HL-60/S4 treated with retinoic acid at 250 ng/mL for 4 days and 3 days (cell line): Measurements from ENCODE around the gene RYK.

ENCODE experiments used
- in situ Hi-C: fragments of 300-500 bp; cut with MboI; formaldehyde crosslinking; loops from 2 replicates; pipeline ENCODE4 v1.7.0; 2022; ENCODE audit warnings: low sequenced_read_pairs

The RYK gene

DNA sequence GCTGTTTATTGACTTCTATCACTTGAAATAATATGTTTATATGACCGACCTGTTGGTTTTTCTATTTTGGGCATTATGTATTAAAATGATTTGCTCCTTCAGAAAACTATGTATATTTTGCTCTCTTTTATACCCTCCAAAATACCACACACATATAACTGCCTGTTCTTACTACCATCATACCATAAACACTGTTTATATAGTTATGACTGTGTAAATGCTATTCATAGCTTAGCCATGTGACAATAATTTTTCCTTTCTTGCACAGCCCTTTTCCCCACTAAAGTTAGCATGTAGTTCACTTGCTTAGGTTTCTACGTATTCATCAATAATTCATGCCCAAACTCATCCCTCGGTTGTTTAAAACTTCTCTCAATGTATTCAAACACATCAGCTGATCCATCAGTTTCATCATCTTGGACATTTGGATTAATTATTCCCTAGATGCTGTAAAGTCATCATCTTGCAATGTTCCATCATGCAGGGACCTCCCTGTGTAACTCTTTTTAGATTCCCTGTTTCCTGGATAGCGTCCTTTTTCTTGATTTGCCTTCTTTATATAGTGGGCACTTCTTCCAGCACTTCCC is 8.2 kb upstream of the RYK start:
- in situ Hi-C loops, result no loop called here

DNA sequence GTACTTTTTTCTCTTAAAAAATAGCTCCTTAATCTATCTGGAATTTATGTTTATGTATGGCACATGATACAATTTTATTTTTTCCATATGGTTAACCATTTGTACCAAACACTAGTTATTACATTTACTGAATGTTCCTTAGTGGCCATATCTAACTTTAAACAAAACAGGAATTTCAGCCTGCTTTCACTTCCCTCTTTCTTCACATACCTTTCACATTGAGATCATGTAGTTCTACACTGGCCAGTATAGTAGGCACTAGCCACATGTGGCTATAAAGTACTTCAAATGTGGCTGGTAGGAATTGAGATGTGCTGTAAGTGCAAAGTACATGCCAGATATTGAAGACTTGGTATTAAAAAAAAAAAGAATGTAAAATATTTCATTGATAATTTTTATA is 4.7 kb upstream of the RYK start:
- in situ Hi-C loops, result no loop called here

DNA sequence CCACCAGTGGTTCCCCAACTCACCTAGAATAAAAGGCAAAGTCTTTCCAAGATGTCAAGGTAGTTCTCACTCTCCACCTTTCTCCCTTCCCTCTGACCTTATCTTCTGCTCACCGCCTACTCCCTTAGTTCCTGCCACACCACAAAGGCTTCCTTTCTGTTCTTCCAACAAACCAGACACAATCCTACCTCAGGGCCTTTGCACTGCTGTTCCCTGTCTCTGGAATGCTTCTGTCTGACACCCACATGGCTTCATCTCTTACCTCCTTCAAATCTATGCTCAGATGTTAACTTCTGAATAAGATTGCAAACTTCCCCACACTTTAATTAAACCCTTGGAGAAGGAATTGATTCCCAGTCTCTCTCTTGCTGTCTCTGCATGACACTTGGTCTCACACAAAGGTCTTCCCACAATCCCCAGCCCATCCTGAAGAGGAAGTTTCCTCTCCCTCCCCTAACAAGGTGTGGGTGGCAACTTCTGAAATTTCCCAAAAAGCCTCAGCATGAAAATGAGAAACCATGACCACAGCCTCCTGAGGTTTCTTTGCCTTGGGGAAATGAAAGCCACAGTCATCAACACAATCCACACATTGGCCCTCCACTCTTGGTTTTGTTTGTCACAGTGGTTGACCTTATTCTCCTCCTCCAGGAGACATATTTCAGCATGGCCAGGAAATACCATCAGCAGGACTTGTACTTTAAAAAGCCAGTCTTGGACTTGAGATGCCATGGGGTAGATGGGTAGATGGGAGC is 3.0 kb upstream of the RYK start:
- in situ Hi-C loops, result no loop called here

DNA sequence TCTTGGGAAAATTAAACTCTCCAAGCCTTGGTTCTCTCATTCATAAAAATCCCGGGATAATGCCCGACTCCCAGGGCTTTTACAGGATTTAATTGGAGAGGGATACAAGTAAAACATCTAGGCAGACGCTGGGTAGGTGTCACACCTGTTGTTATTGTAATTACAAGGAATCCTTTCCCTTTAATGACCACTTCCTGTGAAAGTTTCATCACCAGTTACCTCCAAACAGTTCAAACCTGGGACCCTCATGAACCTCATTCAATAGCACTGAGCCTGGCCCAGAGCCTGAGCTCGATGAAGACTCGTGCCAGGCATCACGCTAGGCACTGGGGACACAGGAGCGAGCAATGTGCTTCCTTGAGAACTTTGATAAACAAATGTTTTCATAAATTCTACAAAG is 2.1 kb upstream of the RYK start:
- in situ Hi-C loops, result no loop called here

DNA sequence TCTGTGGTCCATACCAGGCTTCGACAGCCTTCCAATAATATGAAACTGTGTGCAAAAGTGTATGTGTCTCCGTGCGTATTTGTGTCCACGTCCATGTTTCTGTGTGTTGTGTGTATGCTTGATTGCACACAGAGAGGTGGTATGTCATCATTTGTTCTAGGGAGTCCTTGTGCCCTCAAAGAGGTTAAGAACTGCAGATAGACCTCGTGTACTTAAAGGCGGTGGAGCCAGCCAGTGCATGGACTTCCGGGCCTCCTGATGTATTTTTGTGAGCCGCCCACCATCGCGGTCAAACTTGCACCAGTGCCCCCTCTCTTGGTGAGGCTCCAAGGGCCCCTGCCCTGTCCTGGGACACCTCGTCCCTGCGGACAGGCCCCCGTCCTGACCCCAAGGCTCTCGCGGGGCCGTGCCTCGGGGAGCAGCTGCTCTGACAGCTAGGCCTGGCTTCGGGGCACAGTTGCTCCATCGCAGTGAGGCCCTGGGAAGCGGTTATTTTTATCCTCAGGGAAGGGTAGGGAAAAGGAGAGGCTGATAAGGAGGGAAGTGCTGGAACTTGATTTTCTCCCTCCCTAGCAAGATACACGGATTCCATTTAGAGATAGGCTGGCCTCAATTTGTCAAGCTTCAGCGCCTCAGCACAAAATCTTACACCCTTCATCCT is 1.2 kb upstream of the RYK start:
- in situ Hi-C loops, result no loop called here

DNA sequence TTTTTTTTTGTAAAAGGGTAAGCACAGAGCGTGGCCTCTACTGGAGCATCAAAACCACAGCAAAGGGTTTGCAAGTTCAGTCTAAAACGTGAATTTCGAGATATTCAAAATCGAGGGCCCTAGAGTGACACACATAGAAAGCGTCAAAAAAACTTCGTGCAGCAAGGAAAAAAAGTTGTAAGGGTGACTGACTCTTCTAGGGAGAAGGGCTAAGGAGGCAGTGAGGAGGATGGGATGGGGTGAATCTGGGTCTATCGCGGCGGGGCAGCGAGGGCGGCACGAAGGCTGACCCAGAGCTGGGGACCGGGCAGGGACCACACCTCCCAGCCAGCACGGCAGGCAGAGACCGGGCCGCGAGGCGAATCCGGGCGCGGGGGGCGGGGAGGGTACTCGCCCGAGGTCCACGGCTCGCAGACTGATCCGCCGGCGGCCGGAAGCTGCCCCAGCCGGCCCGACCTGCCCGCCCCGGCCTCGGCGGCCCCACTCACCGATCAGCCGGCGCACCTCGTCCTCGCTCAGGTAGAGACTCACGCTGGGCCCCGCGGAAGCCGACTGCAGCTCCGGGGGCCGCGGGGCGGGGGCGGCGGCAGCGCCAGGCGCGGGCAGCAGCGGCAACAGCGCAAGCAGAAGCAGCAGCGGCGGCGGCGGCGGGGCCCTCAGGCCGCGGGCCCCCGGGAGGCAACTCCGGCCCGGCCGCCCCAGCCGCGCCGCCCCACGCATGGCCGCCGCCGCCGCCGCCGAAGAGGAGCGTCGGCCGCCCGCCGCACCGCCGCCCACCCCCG is 533 bp downstream of the RYK start:
- in situ Hi-C loops, result no loop called here

DNA sequence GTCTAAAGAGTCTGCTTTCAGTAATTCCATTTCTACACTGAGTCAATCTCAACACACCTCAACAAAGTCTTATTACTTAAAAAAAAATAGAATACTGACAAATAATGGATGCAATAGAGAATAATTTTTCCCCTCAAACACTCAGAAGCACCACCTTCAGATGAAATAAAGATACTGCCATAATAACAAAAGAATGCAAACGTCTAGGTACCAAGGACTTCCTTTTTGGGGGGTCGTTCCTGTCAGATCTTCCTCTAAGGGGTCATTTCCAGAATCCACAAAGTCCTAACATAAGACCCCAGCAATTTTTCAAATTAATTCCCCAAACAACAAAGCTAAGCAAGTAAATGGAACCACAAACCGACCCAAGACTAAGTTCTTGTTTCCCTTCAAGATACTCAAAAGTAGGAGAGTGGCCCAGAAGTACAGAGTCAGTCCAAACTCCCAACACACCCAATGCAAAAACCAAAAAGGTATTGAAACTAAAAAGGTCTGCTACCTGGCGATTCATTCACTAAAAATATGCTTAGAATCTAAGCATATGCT is 1.3 kb downstream of the RYK start:
- in situ Hi-C loops, result no loop called here

DNA sequence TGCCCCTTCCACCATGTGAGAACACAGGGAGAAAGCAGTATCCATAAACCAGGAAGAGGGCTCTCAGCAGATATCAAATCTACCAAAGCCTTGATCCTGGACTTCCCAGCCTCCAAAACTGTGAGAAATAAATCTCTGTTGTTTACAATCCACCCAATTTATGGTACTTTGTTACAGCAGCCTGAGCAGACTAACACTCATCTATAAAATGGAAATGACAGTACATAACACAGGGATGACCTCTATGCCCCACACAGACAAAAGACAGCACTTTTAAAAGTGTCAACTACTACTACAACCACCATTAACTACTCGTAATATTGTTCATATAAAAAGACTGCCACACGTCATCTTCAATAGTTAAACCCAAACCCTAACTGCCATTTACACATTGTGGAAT is 5.7 kb downstream of the RYK start:
- in situ Hi-C loops, result no loop called here

DNA sequence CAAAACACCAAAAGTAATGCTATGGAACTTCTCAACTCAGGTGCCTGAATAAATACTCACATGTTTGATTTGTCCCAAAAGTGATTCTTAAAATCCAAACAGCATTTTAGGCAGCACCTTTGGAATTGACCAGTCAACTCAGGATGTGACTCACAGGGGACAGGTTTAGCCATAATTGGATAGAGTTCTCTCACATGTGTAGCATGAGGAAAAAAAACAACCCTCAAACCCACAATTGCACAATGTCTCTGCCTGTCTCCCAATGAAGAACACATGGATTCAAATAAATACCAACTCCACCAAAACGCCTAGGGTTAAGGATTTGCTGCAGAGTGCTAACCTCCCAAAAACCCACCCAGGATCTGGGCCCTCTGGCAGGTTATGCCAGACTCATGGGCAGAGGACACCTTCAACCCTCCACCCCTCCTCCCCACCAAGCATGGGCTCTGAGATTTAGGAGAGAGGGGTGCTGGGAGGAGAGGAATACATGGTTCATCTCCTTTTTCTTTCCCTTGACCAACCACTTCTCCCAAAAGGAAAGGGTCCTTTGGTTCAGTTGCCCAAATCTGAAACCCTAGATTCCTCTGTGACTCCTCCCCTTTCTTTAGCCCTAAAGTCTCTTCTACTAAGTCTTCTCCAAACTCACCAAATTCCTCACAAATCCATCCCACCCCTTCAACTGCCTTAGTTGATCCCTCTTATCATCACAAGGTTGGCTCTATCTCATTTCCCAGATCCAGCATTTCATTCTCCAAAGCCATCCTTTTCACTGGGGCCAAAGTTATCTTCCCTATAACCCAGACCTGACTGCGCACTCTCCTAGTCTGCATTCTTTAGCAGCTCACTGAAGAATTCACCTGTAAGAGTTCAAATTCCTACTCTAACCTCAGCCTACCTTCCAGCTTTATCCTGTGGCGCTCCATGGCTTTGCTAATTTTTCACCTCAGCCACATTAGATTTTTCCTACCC is 7.7 kb downstream of the RYK start:
- in situ Hi-C loops, result no loop called here

DNA sequence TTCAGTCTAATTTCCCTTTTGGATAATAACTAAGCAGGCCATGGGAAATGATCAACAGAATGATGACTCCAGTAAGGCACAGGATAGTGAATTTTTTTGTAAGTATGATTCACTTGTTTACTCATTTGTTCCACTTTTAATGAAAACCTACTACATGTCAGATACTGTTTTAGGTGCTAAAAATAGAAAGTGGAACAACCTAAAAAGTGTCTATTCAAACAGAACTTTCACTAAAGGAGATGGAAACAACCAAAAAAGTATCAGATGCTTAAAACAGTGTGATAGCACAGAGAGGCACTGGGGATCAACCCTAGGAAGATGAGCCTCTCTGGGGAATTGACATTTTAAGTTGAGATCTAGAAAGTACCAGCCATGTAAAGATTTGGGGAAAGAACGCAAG is 11.1 kb downstream of the RYK start:
- in situ Hi-C loops, result no loop called here

DNA sequence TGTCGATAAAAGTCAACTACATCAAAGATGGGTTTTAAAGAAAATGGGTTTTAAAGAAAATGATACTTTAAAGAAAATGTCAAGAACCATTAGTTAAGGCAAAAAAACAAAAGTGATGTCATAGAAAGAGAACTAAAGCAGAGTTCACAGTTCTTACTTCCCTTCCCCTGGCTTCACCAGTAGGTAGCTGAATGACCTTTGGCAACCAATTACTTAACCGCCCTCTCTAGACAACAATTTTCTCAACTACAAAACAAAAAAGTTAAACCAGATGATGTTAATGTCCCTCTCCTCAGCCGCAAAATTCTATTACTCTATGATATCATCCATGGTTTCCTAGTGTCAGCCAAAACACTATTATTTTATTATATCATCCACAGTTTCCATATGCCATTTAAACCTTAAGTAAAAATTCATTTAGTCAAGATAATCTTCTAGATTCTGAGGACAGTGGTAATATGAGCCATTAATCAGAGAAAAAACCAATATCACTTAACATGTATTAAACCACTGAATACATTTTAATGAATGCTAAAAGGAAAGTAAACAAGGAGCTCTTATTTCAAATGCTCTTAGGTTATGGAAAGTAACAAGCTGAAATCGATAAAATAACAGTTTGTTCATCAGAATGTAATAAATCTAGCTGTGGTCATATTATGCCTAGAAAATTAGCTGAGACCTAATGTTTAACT is 13.1 kb downstream of the RYK start:
- in situ Hi-C loops, result no loop called here

DNA sequence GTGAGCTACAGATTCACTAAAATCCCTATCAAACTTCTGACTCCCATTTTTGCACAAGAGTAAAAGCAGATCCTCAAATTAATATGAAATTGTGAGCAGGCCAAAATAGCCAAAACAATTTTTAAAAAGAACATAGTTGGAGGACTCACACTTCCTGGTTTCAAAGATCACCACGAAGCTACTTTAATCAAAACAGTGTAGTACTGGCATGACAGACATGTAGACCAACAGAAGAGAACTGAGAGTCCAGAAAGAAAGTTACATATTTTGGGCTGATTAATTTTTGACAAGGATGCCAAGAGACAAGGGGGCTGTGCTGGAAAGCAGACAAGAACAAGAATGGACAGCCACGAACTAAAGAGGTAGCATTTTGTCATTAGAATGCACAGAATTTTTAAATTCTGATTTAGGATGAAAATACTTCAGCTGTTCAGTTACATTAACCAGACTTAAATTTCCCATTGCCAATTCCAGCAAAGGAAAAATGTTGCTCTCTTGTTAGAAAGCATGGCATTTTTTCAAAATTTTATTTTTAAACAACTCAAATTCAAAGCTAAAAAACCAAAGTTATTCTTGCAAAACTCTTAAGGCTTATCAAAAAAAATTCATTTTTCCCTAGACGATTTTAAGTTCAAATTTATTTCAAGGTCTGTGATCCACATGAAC is 14.0 kb downstream of the RYK start:
- in situ Hi-C loops, result no loop called here

DNA sequence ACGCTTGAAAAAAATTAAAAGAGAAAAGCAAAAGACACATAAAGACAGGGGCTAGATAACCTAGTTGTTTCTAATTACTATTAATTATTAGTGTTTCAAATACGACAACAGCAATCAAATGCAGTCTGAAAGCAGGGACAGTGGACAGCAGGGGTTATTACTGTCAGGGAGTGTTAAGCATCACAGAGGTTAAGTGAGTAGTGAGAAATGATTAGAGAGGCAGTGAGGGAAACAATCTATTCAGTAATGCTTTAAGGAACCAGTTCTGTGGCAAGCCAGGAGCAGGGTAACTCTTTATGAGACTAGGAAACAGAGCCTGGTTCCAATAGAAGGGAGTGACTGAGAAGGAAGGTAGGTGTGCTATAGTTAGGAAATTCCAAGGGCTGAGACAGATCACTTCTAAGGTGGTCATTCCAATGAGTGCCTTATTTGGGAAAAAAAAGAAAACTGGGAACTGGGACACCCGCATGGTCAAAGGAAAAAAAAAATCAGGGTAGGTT is 15.0 kb downstream of the RYK start:
- in situ Hi-C loops, result no loop called here

DNA sequence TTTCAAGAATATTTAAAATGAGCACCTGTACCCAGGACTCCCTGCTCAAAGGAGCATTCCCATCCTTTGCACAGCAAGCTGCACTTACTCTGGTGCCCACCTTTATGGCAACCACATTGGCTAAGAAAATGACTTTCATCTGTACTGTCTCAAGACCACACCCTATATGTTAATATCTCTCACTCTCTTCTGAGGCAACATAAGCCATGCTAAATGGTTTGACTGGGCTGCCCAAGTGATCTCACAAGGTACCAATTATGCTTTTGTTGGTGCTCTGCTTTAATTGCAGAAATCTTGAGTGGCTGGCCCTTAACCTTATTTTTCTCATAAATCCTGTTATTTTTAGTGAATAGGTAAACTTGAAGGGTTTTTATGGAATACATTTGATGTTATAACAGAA is 17.7 kb downstream of the RYK start:
- in situ Hi-C loops, result no loop called here

DNA sequence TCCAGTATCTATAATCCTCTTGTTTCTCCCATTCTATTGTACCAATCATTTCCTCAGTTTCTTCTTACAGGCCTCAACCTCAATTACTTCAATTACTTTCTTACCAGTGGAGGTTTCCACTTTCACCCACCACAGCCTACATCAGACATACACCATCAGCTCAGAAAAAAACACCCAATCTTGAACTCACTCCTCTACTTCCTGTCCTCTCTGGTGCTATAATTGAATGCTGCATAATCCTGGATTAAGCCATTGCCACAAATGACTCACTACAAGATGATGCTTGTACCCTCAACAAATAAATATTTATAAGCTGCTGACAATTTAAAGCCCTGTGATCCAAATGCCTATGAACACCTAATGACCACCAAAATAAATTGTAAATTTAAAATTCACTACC is 18.5 kb downstream of the RYK start:
- in situ Hi-C loops, result no loop called here

DNA sequence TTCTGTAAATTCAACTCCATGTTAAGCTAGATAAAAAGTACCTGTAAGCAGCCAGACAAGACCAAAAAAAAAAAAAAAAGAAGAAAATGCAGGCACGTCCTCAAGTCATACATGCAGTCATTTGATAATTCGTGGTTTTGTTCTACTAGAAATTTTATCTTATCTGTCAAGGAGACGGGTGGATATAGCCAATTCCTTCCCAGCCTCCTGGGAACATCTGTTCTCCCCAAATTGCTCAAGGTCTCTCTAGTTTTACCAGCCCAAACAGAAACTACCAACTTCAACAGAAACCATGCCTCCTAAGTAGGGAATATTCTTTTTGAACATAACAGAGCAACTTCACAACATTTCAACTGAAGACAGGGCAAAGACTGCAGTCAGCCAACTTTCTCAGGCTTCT is 19.5 kb downstream of the RYK start:
- in situ Hi-C loops, result no loop called here

DNA sequence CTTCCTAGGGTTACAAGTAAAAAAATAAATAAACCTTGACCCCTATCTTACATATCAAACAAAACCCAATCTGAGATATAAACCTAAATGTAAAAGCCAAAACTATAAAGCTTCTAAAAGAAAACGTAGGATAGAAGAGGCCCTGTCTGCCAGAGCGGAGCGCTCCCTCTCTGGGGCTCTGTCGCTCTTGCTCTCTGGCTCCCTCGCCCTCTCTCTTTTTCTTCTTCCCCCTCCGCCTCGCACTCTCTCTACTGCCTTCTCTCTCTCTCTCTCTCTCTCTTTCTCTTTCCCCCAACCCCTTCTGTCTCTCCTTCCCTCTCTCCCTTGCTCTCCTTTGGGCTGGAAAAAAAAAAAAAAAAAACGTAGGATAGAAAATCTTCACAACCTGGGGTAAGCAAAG is 21.6 kb downstream of the RYK start:
- in situ Hi-C loops, result no loop called here

DNA sequence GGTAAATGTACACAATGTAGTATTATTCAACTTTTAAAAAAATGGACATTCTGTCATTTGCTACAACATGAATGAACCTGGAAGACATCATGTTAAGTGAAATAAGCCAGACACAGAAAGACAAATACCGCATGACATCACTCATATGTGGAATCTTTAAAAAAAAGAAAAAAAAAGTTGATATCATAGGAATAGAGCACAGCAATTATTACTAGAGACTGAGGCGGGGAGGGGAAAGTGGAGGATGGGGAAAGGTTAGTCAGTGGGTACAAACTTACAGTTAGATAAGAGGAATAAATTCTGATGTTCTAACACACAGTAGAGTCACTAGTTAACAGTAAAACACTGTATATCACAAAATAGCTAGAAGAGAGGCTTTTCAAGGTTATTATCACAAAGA is 22.2 kb downstream of the RYK start:
- in situ Hi-C loops, result no loop called here

DNA sequence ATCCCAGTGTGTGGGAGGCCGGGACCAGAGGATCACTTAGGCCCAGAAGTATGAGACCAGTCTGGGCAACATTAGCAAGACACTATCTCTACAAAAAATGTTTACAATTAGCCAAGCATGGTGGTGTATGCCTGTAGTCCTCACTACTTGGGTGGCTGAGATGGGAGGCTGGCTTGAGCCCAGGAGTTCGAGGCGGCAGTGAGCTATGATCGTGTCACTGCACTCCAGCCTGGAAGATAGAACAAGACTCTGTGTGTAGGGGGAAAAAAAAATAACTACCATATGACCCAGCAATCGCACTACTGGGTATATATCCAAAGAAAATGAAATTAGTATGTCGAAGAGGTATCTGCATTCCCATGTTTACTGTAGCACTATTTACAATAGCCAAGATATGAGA is 22.6 kb downstream of the RYK start:
- in situ Hi-C loops, result no loop called here
